NK-92 treated with Interleukin-12 subunit alpha and Interleukin-12 subunit beta, amount 100 ng/mL, for 24 hours (cell line): ENCODE measurements around the gene ZNF337.
"Not testable (repeated sequence)": the region's sequence is repeated elsewhere in the genome, so short reads cannot be mapped to it uniquely, and the experiment has no call there.

Source experiments
- DNase-seq: peaks from one replicate; lab custom pipeline; 2025; lab: John Stamatoyannopoulos, UW

The ZNF337 gene

GRCh38 chr20:25696371-25697131 is at the start of gene ZNF337:
ZNF337 (minus strand) TSS chr20:25696853; CDS start chr20:25686417, 10,436 bp downstream.
- peak; percentile 92 for DNase-seq

GRCh38 chr20:25745738-25746137 is 49.1 kb upstream of the ZNF337 start:
- DNase-seq, result no peak

- no peak for DNase-seq
Measured at GRCh38 chr20:25745100-25745499, 48.4 kb upstream of the ZNF337 start.

- no peak for DNase-seq
Measured at GRCh38 chr20:25744261-25744660, 47.6 kb upstream of the ZNF337 start.

- no peak for DNase-seq
Measured at GRCh38 chr20:25741088-25741487, 44.4 kb upstream of the ZNF337 start.

- no peak for DNase-seq
Measured at GRCh38 chr20:25739615-25740320, 43.1 kb upstream of the ZNF337 start.

- no peak for DNase-seq
Measured at GRCh38 chr20:25738198-25738597, 41.5 kb upstream of the ZNF337 start.

GRCh38 chr20:25733903-25734302 is 37.2 kb upstream of the ZNF337 start:
- DNase-seq, result no peak

GRCh38 chr20:25730862-25731261 is 34.2 kb upstream of the ZNF337 start:
- no peak for DNase-seq

- DNase-seq, result no peak
Measured at GRCh38 chr20:25726357-25726756, 29.7 kb upstream of the ZNF337 start.

GRCh38 chr20:25725639-25726038 is 29.0 kb upstream of the ZNF337 start:
- DNase-seq, result no peak

- no peak for DNase-seq
Measured at GRCh38 chr20:25723975-25724374, 27.3 kb upstream of the ZNF337 start.

GRCh38 chr20:25720285-25720684 is 23.6 kb upstream of the ZNF337 start:
- DNase-seq, result no peak

- not testable (repeated sequence) for DNase-seq
Measured at GRCh38 chr20:25718896-25719809, 22.5 kb upstream of the ZNF337 start.

- no peak for DNase-seq
Measured at GRCh38 chr20:25707695-25708094, 11.0 kb upstream of the ZNF337 start.

- DNase-seq, result no peak
Measured at GRCh38 chr20:25706793-25707192, 10.1 kb upstream of the ZNF337 start.

- no peak for DNase-seq
Measured at GRCh38 chr20:25705830-25706351, 9.2 kb upstream of the ZNF337 start.

- DNase-seq, result not testable (repeated sequence)
Measured at GRCh38 chr20:25704303-25704702, 7.7 kb upstream of the ZNF337 start.

- DNase-seq, result not testable (repeated sequence)
Measured at GRCh38 chr20:25700835-25701234, 4.2 kb upstream of the ZNF337 start.

GRCh38 chr20:25699914-25700313 is 3.3 kb upstream of the ZNF337 start:
- DNase-seq, result no peak

- DNase-seq, result no peak
Measured at GRCh38 chr20:25697132-25697446, 436 bp upstream of the ZNF337 start.
